SW480 (cell line): ENCODE results near the gene VPS39.
A peak's percentile ranks its signal among the peaks of the same experiment; 100 is the strongest.

ENCODE experiments used
- DNase-seq: peaks from one replicate; pipeline ENCODE4 v3.0.0-alpha.2; 2016; ENCODE audit warnings: low spot score

VPS39 gene

DNA sequence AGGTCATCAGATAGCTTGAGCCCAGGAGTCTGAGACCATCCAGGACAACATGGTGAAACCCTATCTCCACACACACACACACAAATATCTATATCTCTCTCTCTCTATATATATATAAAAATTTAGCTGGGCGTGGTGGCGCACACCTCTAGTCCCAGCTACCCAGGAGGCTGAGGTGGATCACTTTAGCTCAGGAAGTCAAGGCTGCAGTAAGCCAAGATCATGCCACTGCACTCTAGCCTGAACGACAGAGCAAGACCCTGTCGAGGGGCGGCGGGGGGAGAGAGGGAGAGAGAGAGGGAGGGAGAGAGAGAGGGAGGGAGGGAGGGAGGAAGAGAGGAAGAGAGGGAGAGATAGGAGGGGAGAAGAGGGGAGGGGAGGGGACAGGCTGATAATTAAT, 79.6 kb downstream of the VPS39 start:
- DNase-seq = no peak

DNA sequence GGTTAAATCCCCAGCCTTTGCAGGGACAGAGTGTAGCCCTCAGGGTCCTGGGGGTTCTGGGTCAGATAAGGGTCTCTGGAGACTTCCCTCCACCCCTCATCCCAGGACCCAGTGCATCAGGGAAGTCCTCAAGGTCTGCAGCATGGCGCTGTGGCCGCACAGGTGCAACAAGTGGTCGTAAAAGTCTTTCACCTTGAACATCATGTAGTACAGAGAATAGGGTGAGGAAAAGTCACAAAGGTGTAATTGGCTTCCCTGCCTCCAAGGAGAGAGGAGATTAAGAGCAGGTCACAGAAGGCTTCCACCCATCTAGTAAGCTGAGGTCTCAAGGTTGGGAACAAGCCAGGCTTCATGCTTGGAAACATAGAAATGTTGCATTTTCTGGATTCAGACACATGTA, 84.6 kb downstream of the VPS39 start:
- no peak for DNase-seq

DNA sequence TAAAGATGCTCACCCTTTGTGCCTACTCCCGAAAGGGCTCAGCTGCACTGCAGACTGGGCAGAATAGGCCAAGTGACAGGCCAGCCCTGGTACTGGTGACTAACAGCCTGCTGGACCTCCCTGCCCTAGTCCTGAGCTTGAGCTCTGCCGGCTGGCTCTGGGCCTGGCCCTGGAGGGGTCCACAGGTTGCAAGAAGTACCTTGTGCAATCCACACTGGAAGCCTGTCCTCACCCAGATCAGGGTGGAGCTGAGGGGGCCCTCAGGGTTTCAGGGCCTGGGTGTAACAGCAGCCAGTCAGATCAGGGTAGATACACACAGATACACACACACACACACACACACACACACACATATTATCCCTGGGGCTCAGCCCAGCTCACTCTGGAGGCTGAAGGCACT, 86.4 kb downstream of the VPS39 start:
- DNase-seq = no peak

DNA sequence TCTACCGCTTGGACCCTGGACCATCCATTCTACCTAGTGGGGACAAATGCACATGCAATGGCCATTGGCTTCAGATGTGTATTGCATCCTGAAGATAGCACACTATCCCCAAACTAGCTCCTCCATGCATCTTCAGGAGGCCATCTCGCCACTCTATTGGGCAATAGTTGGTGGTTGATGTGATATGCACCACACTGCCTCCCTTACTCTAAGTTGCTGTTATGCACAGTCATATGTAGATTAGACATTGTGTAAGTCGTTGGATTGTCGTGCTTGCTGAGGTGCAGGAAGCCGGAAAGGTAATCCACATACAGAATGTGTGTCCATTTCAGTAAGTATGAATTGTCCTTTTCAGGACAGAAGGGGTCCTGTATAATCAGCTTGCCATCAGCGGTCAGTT, 87.1 kb downstream of the VPS39 start:
- no peak for DNase-seq

DNA sequence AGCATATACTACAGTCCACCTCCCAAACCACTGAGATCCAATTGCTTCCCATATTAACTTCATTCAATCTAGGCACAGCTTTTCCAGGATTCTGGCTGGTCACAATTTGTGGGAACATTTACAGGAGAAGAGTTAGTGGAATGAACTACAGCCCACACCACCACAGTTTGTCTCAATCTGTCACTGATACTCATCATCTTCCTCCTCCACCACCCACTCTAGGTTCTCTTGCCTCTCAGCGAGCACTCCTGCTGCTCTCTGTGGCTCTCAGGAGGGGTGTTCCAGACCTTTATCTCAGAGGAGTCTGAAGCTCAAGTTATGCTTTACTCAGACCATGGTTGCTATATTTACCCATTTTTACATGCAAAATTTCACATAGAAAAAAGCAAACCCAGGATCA, 87.8 kb downstream of the VPS39 start:
- DNase-seq = no peak

DNA sequence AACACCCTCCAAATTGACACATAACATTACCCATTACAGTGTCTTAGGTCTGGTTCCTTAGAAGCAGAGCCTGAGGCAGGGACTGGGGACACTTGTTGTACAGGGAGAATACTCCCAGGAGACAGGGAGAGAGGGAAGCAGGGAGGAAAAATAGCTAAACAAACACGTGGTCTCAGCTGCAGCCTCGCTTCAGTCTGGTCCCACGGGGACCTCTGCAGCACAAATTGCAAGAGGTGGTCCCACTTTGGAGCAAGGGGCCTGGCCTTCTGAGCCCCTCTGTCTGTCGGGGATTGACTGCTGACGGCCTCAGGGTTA, 88.7 kb downstream of the VPS39 start:
- DNase-seq = no peak

DNA sequence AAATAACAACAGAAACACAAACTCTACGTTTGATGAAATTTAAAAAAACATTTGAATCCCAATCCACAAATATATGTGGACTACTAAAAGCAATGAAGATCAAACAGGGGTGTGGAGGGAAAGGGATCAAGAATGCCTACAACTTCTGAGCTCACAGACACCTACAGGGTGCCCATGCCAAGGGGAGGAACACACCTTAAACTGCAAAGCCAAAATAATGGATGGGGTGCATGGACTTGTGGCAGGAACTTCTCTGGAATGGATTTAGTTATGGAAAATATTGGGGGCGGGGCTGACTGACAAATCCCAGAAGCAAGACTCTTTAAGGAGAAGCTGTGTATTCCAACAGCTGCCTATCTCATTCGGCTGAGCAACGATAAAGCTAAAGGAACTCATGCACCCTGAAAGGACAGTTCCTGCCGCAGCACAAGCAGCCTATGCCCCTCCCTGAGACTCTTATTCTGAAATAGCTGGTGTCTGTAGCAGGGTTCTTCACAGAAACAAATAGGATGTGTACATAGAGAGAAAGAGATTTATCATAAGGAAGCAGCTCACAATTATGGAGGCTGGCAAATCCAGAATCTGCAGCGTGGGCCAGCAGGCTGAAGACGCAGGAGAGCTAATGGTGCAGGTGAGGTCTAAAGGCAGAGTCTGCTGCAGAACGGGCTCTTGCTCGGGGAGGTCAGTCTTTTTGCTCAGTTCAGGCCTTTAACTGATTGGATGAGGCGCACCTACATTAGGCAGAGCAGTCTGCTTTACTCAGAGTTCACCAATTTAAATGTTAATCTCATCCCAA, 89.3 kb downstream of the VPS39 start:
- peak; percentile 57 for DNase-seq

DNA sequence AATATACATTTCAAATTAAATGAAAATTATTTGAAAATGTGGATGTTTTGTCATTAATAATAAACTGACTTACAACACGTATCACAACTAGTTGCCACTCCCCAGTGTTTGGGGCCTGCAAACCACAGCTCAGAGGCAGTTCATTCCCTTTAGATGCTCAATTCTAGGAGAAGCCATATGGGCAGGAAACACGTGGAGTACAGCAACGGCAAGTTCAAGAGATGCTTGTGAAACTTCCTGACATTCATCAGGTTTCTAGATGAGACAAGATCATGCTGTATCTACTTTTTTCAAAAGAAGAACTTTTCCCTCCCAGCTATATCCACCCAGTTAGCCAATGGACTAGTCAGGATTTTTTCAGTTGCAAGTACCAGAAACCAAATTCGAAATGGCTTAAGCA, 96.2 kb downstream of the VPS39 start:
- no peak for DNase-seq

DNA sequence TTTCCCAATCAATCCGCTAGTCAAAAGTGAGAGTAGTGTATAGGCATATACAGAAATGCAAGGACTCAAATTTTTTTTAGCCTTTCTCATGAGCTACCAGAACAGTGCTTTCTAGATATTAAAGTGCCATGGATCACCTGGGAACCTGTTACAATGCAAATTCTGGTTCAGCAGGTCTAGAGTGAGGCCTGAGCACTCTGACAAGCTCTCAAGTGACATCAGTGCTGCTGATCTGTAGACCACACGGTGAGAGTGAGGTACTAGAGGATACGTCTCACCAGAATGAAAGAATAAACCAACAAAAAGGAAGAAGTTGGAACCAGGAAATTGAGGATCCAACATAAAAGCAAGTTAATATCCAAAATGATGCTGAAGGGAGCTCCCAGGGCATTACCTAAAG, 97.7 kb downstream of the VPS39 start:
- no peak for DNase-seq

DNA sequence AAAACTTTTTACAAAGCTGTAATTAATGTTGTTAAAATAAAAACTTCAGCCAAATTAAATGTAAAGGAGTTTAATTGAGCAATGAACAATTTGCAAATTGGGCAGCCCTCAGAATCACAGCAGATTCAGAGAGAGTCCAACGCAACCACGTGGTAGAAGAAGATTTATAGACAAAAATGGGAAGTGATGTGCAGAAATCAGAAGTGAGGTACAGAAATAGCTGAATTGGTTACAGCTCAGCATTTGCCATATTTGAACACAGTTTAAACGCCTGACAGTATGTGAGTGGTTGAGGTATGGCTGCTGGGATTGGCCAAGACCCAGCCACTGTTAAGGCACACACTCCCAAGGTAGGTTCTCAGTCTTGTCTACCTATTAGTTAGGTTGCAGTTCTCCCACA, 99.3 kb downstream of the VPS39 start:
- no peak for DNase-seq
